MM.1S (cell line): ENCODE results near the gene HABP4.

Experiments used
- DNase-seq: peaks from one replicate; pipeline ENCODE4 v3.0.0-alpha.2; 2015
- H2AFZ ChIP-seq: fragments of 300-600 bp; sonication (generic); 2 replicates; pipeline ENCODE4 v1.6.0; 2016; ENCODE audit warnings: antibody characterized with exemption, low read length
- H3F3A ChIP-seq: fragments of 300-600 bp; sonication (generic); 2 replicates; pipeline ENCODE4 v1.6.1; 2016; ENCODE audit warnings: mild to moderate bottlenecking, antibody characterized with exemption, low read length, moderate library complexity, mixed read lengths; ENCODE audit not compliant: insufficient read depth
- H3K27ac ChIP-seq: fragments of 300-600 bp; sonication (generic); 2 replicates; pipeline ENCODE4 v1.5.1; 2016; ENCODE audit warnings: mild to moderate bottlenecking, low read length
- H3K27me3 ChIP-seq: fragments of 300-600 bp; sonication (generic); replicated peaks from 2 replicates; pipeline ENCODE4 v1.6.0; 2016; ENCODE audit warnings: low read length; ENCODE audit not compliant: insufficient read depth
- H3K36me3 ChIP-seq: fragments of 300-600 bp; sonication (generic); replicated peaks from 2 replicates; pipeline ENCODE4 v1.6.1; 2016; ENCODE audit warnings: mild to moderate bottlenecking, low read length, mixed read lengths; ENCODE audit not compliant: insufficient read depth
- H3K4me1 ChIP-seq: fragments of 300-600 bp; sonication (generic); 2 replicates; pipeline ENCODE4 v1.6.1; 2016; ENCODE audit warnings: low read length, mixed read lengths
- H3K4me2 ChIP-seq: fragments of 300-600 bp; sonication (generic); 2 replicates; pipeline ENCODE4 v1.6.0; 2016; ENCODE audit warnings: low read depth, low read length
- H3K4me3 ChIP-seq: fragments of 300-600 bp; sonication (generic); 2 replicates; pipeline ENCODE4 v1.5.1; 2016; ENCODE audit warnings: low read length, mixed read lengths
- H3K79me2 ChIP-seq: fragments of 300-600 bp; sonication (generic); 2 replicates; pipeline ENCODE4 v1.6.1; 2016; ENCODE audit warnings: mixed run types, low read length, mixed read lengths
- H3K9ac ChIP-seq: fragments of 300-600 bp; sonication (generic); 2 replicates; pipeline ENCODE4 v1.6.1; 2016; ENCODE audit warnings: low read length, mixed read lengths
- H3K9me2 ChIP-seq: fragments of 300-600 bp; sonication (generic); replicated peaks from 2 replicates; pipeline ENCODE4 v1.6.1; 2016; ENCODE audit warnings: mild to moderate bottlenecking, low read length, mixed read lengths; ENCODE audit not compliant: insufficient read depth
- H3K9me3 ChIP-seq: fragments of 300-600 bp; sonication (generic); replicated peaks from 2 replicates; pipeline ENCODE4 v1.6.1; 2016; ENCODE audit warnings: mild to moderate bottlenecking, low read length, mixed read lengths; ENCODE audit not compliant: insufficient read depth
- H4K20me1 ChIP-seq: fragments of 300-600 bp; sonication (generic); 2 replicates; pipeline ENCODE4 v1.6.1; 2016; ENCODE audit warnings: mild to moderate bottlenecking, low read length, moderate library complexity, mixed read lengths; ENCODE audit not compliant: insufficient read depth
- CTCF ChIP-seq: fragments of 300-600 bp; sonication (generic); IDR thresholded peaks from 2 replicates; pipeline ENCODE4 v1.5.1; 2016; ENCODE audit warnings: antibody characterized with exemption, low read length, mixed read lengths
- EZH2 ChIP-seq: fragments of 300-600 bp; sonication (generic); optimal IDR thresholded peaks from 2 replicates; pipeline ENCODE3; 2017; ENCODE audit warnings: low read depth, mild to moderate bottlenecking, antibody characterized with exemption, low read length, mixed read lengths
- EZH2phosphoT487 ChIP-seq: fragments of 300-600 bp; sonication (generic); IDR thresholded peaks from 2 replicates; pipeline ENCODE4 v1.6.1; 2018; ENCODE audit warnings: antibody characterized with exemption, low read length

The HABP4 gene

GRCh38 chr9:96442491-96442890, 7.5 kb upstream of the HABP4 start:
- Histone ChIP-seq H3K4me1 (no peaks in the 10 kb centered on the region), H3K36me3 (no peaks in the 10 kb centered on the region), H3K27me3 (no peaks in the 10 kb centered on the region), H3F3A (no peaks in the 10 kb centered on the region), H4K20me1 (no peaks in the 10 kb centered on the region), H3K79me2 (no peaks in the 10 kb centered on the region), H3K9ac (no peak overlapping the region), H2AFZ (no peak overlapping the region), H3K4me2 (no peak overlapping the region), H3K27ac (no peak overlapping the region), H3K9me3 (no peaks in the 10 kb centered on the region), H3K4me3 (no peak overlapping the region), H3K9me2 (no peaks in the 10 kb centered on the region)
- no peak for DNase-seq
- TF ChIP-seq CTCF (no peak), EZH2 (no peak), EZH2phosphoT487 (no peak)

- Histone ChIP-seq H3K27ac (no peak overlapping the region), H2AFZ (no peak overlapping the region), H3K4me1 (no peaks in the 10 kb centered on the region), H3K9me3 (no peaks in the 10 kb centered on the region), H4K20me1 (no peaks in the 10 kb centered on the region), H3K79me2 (no peaks in the 10 kb centered on the region), H3K36me3 (no peaks in the 10 kb centered on the region), H3K27me3 (0 out of 2 replicates have a peak, but pooled peaks cover 3% of the 10 kb centered on the region), H3K4me2 (no peak overlapping the region), H3F3A (no peaks in the 10 kb centered on the region), H3K4me3 (no peak overlapping the region), H3K9ac (no peak overlapping the region), H3K9me2 (no peaks in the 10 kb centered on the region)
- TF ChIP-seq CTCF (no peak), EZH2phosphoT487 (no peak), EZH2 (no peak)
- DNase-seq: no peak
Observed at GRCh38 chr9:96447406-96447805, 2.6 kb upstream of the HABP4 start.

GRCh38 chr9:96448546-96449170, 1.3 kb upstream of the HABP4 start:
- Histone ChIP-seq H3K4me3 (no peak overlapping the region), H3K9ac (no peak overlapping the region), H3K27ac (no peak overlapping the region), H2AFZ (no peak overlapping the region), H3K79me2 (no peaks in the 10 kb centered on the region), H3K4me2 (no peak overlapping the region), H3K9me3 (no peaks in the 10 kb centered on the region), H3F3A (no peaks in the 10 kb centered on the region), H3K9me2 (no peaks in the 10 kb centered on the region), H3K36me3 (no peaks in the 10 kb centered on the region), H3K27me3 (0 out of 2 replicates have a peak, but pooled peaks cover 3% of the 10 kb centered on the region), H3K4me1 (no peaks in the 10 kb centered on the region), H4K20me1 (no peaks in the 10 kb centered on the region)
- DNase-seq: no peak
- no peak for TF ChIP-seq EZH2phosphoT487
- TF ChIP-seq CTCF: no peak
- TF ChIP-seq EZH2: no peak
